B cell (primary cell): ENCODE results near the gene RNASE7. TPM values are rescaled to one million over a fixed set of nuclear protein-coding genes. Genes with fewer than 3 reads are reported as not detected.

Experiments used
- ATAC-seq: fragments of 200-7000 bp; cut with Tn5 transposase; one replicate; pipeline ENCODE4 v1.10.0; 2021; ENCODE audit warnings: low read depth, mild to moderate bottlenecking, moderate number of reproducible peaks, moderate library complexity
- CTCF ChIA-PET: fragments of 350-600 bp; sonication (Branson Sonifier 250); formaldehyde crosslinking; loops from one replicate; lab custom pipeline; 2021; ENCODE audit warnings: antibody characterized with exemption, inconsistent platforms; lab: Charles Lee
- POLR2A ChIA-PET: fragments of 350-600 bp; sonication (Branson Sonifier 250); formaldehyde crosslinking; loops from one replicate; lab custom pipeline; 2021; ENCODE audit warnings: antibody characterized with exemption; lab: Charles Lee
- DNase-seq: peaks from one replicate; pipeline ENCODE4 v3.0.0; 2013
- H2AFZ ChIP-seq: 2 replicates; pipeline ENCODE4 v1.6.1; 2012; ENCODE audit warnings: mild to moderate bottlenecking, low read depth, low read length; ENCODE audit not compliant: insufficient read depth, poor library complexity, severe bottlenecking
- H3K27ac ChIP-seq, 2 donors: 1 replicate in 1 of 2; 2 replicates in 1 of 2; pipeline ENCODE4 v1.5.1; 2012 to 2013; ENCODE audit warnings: low read length in 2 of 2, mild to moderate bottlenecking in 2 of 2, moderate library complexity in 1 of 2
- H3K27me3 ChIP-seq, 4 experiments: fragments of 200-600 bp in 1 of 4; sonication (generic) in 1 of 4; replicated peaks in 1 of 4; 1 replicate in 2 of 4; 2 replicates in 2 of 4; pipeline versions ENCODE4 v1.6.1 to v1.7.0; 2013 to 2016; ENCODE audit warnings: low read length in 3 of 4, mild to moderate bottlenecking in 2 of 4, mixed read lengths in 1 of 4, moderate library complexity in 1 of 4; ENCODE audit not compliant: insufficient read depth in 4 of 4, control insufficient read depth in 3 of 4; ENCODE audit errors: control extremely low read depth in 1 of 4
- H3K36me3 ChIP-seq, 2 experiments: replicated peaks in 1 of 2; 1 replicate in 1 of 2; 2 replicates in 1 of 2; pipeline versions ENCODE4 v1.6.1 to v1.7.1; 2013; ENCODE audit warnings: low read length in 1 of 2; ENCODE audit not compliant: insufficient read depth in 2 of 2, control insufficient read depth in 1 of 2; ENCODE audit errors: control extremely low read depth in 1 of 2, extremely low read depth in 1 of 2
- H3K4me1 ChIP-seq, 2 donors: fragments of 200-600 bp in 1 of 2; sonication (generic) in 1 of 2; 1 replicate in 1 of 2; 2 replicates in 1 of 2; pipeline versions ENCODE4 v1.5.1 to v1.6.1; 2013 to 2017; ENCODE audit warnings: low read length in 2 of 2; ENCODE audit not compliant: control insufficient read depth in 2 of 2, insufficient read depth in 2 of 2
- H3K4me2 ChIP-seq: replicated peaks from 2 replicates; pipeline ENCODE3; 2012; ENCODE audit warnings: mild to moderate bottlenecking, low read depth, low read length; ENCODE audit not compliant: poor library complexity, severe bottlenecking
- H3K4me3 ChIP-seq, 5 experiments: fragments of 200-600 bp in 1 of 5; sonication (generic) in 1 of 5; 1 replicate in 3 of 5; 2 replicates in 2 of 5; pipeline versions ENCODE4 v1.5.1 to v1.7.0; 2011 to 2016; ENCODE audit warnings: low read length in 4 of 5, mild to moderate bottlenecking in 4 of 5, low read depth in 2 of 5, control low read depth in 1 of 5, moderate library complexity in 1 of 5; ENCODE audit not compliant: insufficient read depth in 1 of 5; ENCODE audit errors: control extremely low read depth in 1 of 5, extremely low read depth in 1 of 5
- H3K79me2 ChIP-seq: fragments of 200-600 bp; sonication (generic); one replicate; pipeline ENCODE4 v1.6.0; 2016; ENCODE audit warnings: low read length; ENCODE audit not compliant: control insufficient read depth, insufficient read depth
- H3K9ac ChIP-seq: fragments of 200-600 bp; sonication (generic); 2 replicates; pipeline ENCODE4 v1.6.1; 2017; ENCODE audit warnings: mild to moderate bottlenecking, low read length, moderate library complexity
- H3K9me3 ChIP-seq, 3 donors: one replicate each; pipeline versions ENCODE4 v1.6.1 to v1.7.1; 2013; ENCODE audit warnings: low read length in 2 of 3; ENCODE audit not compliant: control insufficient read depth in 2 of 3, insufficient read depth in 1 of 3; ENCODE audit errors: control extremely low read depth in 1 of 3
- H4K20me1 ChIP-seq: 2 replicates; pipeline ENCODE4 v1.6.0; 2012; ENCODE audit warnings: mild to moderate bottlenecking, low read length; ENCODE audit not compliant: insufficient read depth, control insufficient read depth, poor library complexity, severe bottlenecking
- H3K27ac Mint-ChIP-seq: one replicate; pipeline ENCODE4 v1.8.0; 2021; ENCODE audit warnings: mixed read lengths
- H3K27me3 Mint-ChIP-seq: one replicate; pipeline ENCODE4 v1.8.0; 2021; ENCODE audit warnings: mixed read lengths
- H3K4me1 Mint-ChIP-seq: one replicate; pipeline ENCODE4 v1.8.0; 2021; ENCODE audit warnings: mixed read lengths
- H3K4me3 Mint-ChIP-seq: one replicate; pipeline ENCODE4 v1.8.0; 2021; ENCODE audit warnings: mixed read lengths
- H3K9me3 Mint-ChIP-seq: one replicate; pipeline ENCODE4 v1.8.0; 2022; ENCODE audit warnings: mixed read lengths; ENCODE audit not compliant: insufficient read depth
- CTCF ChIP-seq: fragments of 200-600 bp; IDR thresholded peaks from one replicate; pipeline ENCODE4 v1.8.0; 2022; ENCODE audit warnings: antibody characterized with exemption, mild to moderate bottlenecking
- EZH2 ChIP-seq: IDR thresholded peaks from 2 replicates; pipeline ENCODE4 v1.6.1; 2012; ENCODE audit warnings: borderline replicate concordance, low read depth, mild to moderate bottlenecking, moderate library complexity, low read length; ENCODE audit not compliant: insufficient read depth, poor library complexity, severe bottlenecking
- WGBS: methylation state at CpG from one replicate; pipeline ENCODE4 v1.1.5; 2013; ENCODE audit warnings: missing lambda C conversion rate; ENCODE audit not compliant: insufficient coverage; 5-methylcytosine and 5-hydroxymethylcytosine counted together
- intact Hi-C: fragments of 100-400 bp; cut with micrococcal nuclease; formaldehyde crosslinking; loops from one replicate; pipeline ENCODE4 v1.10.0; 2022
- polyA plus RNA-seq: library from polyadenylated mRNA; depleted of rRNA; stranded (reverse); fragments of >200 nt; gene quantifications from 2 replicates; pipeline ENCODE4 v1.2.3, GENCODE V29; 2012
- total RNA-seq, 2 donors: library from RNA; stranded (reverse); fragments of 120-200 nt in 1 of 2; gene quantifications; 1 replicate in 1 of 2; 2 replicates in 1 of 2; pipeline versions ENCODE4 v1.2.3 to v1.2.4, GENCODE V29; 2013 to 2022

Gene RNASE7
- total and polyA plus RNA-seq, 2 donors (not counting 1 experiment from before 2014, with no cell fraction given), result not detected

GRCh38 chr14:21050597-21050996 lies 8.4 kb downstream of the RNASE7 start:
- CTCF ChIA-PET, result interaction anchor here (1.0 to 2.6 kb wide), 3 partner anchors 10 to 36 kb away, joined by 3 to 11 read pairs (median 7); no protein-coding TSS in a partner anchor
- peaks cover 0 to 15% (median 3%) of the 10 kb centered on the region in 4 experiments for H3K27me3 ChIP-seq
- Mint-ChIP-seq H3K4me1 (no peaks in the 10 kb centered on the region), H3K4me3 (no peak overlapping the region), H3K9me3 (no peaks in the 10 kb centered on the region), H3K27me3 (peaks cover 44% of the 10 kb centered on the region), H3K27ac (no peak overlapping the region)
- 22% methylated on average over 1 of the region's 3 CpGs for WGBS
- no peak overlapping the region for H2AFZ ChIP-seq
- no peaks in the 10 kb centered on the region for H3K9me3 ChIP-seq
- no peak for ATAC-seq
- no peaks in the 10 kb centered on the region for H3K36me3 ChIP-seq
- POLR2A ChIA-PET, result no interaction called here
- no peak overlapping the region for H3K4me2 ChIP-seq
- no peak overlapping the region for H3K4me3 ChIP-seq
- no peaks in the 10 kb centered on the region for H3K79me2 ChIP-seq
- TF ChIP-seq CTCF (no peak), EZH2 (no peak)
- H4K20me1 ChIP-seq, result no peaks in the 10 kb centered on the region
- intact Hi-C loops, result no loop called here
- no peak overlapping the region for H3K27ac ChIP-seq
- H3K9ac ChIP-seq, result no peak overlapping the region
- no peak for DNase-seq
- H3K4me1 ChIP-seq, result no peaks in the 10 kb centered on the region

DNA sequence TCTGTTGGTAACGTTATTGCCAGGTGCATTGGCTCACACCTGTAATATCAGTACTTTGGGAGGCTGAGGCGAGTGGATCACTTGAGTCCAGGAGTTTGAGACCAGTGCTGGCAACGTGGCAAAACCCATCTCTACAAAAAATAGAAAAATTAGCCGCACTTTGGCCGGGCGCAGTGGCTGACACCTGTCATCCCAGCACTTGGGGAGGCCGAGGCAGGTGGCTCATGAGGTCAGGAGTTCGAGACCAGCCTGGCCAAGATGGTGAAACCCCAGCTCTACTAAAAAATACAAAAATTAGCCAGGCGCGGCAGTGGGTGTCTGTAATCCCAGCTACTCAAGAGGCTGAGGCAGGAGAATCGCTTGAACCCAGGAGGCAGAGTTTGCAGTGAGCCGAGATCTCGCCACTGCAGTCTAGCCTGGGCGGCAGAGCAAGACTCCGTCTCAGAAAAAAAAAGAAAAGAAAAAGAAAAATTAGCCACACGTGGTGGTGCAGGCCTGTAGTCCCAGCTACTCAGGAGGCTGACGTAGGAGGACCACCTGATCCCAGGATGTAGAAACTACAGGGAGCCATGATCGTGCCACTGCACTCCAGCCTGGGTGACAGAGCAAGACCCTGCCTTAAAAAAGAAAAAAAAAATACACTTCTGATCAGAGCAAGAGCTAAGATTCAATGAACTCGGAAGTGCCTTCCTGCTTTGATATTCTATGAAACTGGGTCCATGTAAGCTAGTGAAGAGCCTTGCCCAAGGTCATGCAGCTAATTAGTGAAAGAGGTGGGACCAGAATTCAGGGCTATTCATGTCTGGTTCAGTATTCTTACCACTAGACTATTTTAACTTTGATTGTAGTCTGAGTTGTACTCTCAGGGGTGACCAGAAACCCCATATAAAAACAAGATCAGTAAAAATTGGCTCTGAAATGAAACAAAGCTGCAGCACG lies 11.3 kb downstream of the RNASE7 start:
- 94% methylated on average over 19 of the region's 20 CpGs for WGBS
- Histone ChIP-seq H3K27ac (no peak overlapping the region), H3K27me3 (peaks cover 0 to 10% (median 5%) of the 10 kb centered on the region in 4 experiments), H3K36me3 (no peaks in the 10 kb centered on the region), H3K9me3 (no peaks in the 10 kb centered on the region), H3K4me3 (no peak overlapping the region), H4K20me1 (no peaks in the 10 kb centered on the region), H2AFZ (no peak overlapping the region), H3K4me2 (no peak overlapping the region), H3K9ac (no peak overlapping the region), H3K4me1 (no peaks in the 10 kb centered on the region), H3K79me2 (no peaks in the 10 kb centered on the region)
- TF ChIP-seq CTCF, result no peak
- no peak for TF ChIP-seq EZH2
- ATAC-seq (no peak), DNase-seq (no peak)
- peaks cover 35% of the 10 kb centered on the region for H3K27me3 Mint-ChIP-seq
- no peak overlapping the region for H3K27ac Mint-ChIP-seq
- ChIA-PET POLR2A (no interaction called here), CTCF (interaction anchor here (1.3 to 1.4 kb wide), 2 partner anchors 15 to 39 kb away, joined by 4 to 6 read pairs; no protein-coding TSS in a partner anchor)
- H3K4me3 Mint-ChIP-seq, result no peak overlapping the region
- no peaks in the 10 kb centered on the region for H3K4me1 Mint-ChIP-seq
- intact Hi-C loops, result no loop called here
- H3K9me3 Mint-ChIP-seq, result no peaks in the 10 kb centered on the region
